ENCODE results near the gene MYO6.

DNA sequence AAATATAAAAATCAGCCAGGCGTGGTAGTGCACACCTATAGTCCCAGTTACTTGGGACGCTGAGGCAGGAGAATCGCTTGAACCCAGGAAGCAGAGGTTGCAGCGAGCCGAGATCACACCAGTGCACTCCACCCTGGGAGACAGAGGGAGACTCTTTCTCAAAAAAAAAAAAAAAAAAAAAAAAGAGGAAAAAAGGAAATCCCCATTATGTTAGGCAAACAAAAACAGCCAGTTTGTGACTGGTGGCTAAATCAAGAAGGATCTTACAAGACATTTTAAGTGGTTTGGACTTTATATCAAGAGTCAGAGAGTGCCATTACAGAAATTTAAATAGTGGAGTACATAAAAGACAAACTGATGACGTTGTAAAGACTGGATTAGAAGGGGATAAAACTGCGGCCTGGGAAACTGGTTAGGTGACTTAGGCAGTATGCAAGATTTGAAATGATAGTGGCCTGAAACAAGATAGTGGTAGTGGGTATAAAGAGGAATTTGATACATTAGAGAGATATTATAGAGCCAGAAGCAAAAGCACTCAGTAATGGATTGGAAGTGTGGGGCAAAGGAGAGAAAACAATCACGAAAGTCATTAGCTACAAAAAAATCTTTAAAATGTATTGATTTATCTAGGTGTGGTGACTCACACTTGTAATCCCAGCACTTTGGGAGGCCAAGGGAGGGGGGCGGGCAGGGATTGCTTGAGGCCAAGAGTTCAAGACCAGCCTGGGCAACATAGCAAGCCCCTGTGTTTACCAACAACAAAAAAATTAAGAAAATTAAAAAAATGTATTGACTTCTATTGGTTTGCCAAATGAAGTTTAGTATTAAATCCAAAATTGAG, 1.7 kb upstream of the MYO6 start:
- TF ChIP-seq, protein P1, sequence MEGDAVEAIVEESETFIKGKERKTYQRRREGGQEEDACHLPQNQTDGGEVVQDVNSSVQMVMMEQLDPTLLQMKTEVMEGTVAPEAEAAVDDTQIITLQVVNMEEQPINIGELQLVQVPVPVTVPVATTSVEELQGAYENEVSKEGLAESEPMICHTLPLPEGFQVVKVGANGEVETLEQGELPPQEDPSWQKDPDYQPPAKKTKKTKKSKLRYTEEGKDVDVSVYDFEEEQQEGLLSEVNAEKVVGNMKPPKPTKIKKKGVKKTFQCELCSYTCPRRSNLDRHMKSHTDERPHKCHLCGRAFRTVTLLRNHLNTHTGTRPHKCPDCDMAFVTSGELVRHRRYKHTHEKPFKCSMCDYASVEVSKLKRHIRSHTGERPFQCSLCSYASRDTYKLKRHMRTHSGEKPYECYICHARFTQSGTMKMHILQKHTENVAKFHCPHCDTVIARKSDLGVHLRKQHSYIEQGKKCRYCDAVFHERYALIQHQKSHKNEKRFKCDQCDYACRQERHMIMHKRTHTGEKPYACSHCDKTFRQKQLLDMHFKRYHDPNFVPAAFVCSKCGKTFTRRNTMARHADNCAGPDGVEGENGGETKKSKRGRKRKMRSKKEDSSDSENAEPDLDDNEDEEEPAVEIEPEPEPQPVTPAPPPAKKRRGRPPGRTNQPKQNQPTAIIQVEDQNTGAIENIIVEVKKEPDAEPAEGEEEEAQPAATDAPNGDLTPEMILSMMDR (IDR thresholded peaks at IDR 0.05): no peak
- no peak for TF ChIP-seq POLR2A (IDR thresholded peaks at IDR 0.05)

Measured in right lobe of liver (tissue), 4 donors.